Subcutaneous abdominal adipose tissue (tissue), 5 donors: ENCODE results near the gene ADPGK.

Experiments used
- H3K27ac ChIP-seq: one replicate; pipeline ENCODE4 v1.7.0; 2013; ENCODE audit warnings: low read depth, mild to moderate bottlenecking, inconsistent platforms, low read length, moderate library complexity
- H3K27me3 ChIP-seq, 5 donors: one replicate each; pipeline ENCODE4 v1.7.0; 2013; ENCODE audit warnings: low read length in 5 of 5, inconsistent platforms in 1 of 5; ENCODE audit not compliant: control insufficient read depth in 5 of 5, insufficient read depth in 4 of 5
- H3K36me3 ChIP-seq, 5 donors: one replicate each; pipeline ENCODE4 v1.7.0; 2013; ENCODE audit warnings: low read length in 5 of 5; ENCODE audit not compliant: control insufficient read depth in 5 of 5, insufficient read depth in 5 of 5
- H3K4me1 ChIP-seq, 5 donors: one replicate each; pipeline ENCODE4 v1.7.0; 2013; ENCODE audit warnings: low read length in 5 of 5, mild to moderate bottlenecking in 3 of 5, moderate library complexity in 1 of 5; ENCODE audit not compliant: control insufficient read depth in 5 of 5, insufficient read depth in 5 of 5
- H3K4me3 ChIP-seq, 5 donors: one replicate each; pipeline ENCODE4 v1.7.0; 2013; ENCODE audit warnings: low read length in 5 of 5, low read depth in 1 of 5
- H3K9ac ChIP-seq, 5 donors: one replicate each; pipeline ENCODE4 v1.7.0; 2013; ENCODE audit warnings: low read length in 5 of 5, mild to moderate bottlenecking in 4 of 5, moderate library complexity in 3 of 5
- H3K9me3 ChIP-seq, 5 donors: one replicate each; pipeline ENCODE4 v1.7.0; 2013; ENCODE audit warnings: low read length in 5 of 5; ENCODE audit not compliant: control insufficient read depth in 5 of 5
- donor health status: healthy.
- donor health status: healthy.
- donor health status: healthy.
- donor health status: healthy.
- donor health status: healthy.

The ADPGK gene

DNA sequence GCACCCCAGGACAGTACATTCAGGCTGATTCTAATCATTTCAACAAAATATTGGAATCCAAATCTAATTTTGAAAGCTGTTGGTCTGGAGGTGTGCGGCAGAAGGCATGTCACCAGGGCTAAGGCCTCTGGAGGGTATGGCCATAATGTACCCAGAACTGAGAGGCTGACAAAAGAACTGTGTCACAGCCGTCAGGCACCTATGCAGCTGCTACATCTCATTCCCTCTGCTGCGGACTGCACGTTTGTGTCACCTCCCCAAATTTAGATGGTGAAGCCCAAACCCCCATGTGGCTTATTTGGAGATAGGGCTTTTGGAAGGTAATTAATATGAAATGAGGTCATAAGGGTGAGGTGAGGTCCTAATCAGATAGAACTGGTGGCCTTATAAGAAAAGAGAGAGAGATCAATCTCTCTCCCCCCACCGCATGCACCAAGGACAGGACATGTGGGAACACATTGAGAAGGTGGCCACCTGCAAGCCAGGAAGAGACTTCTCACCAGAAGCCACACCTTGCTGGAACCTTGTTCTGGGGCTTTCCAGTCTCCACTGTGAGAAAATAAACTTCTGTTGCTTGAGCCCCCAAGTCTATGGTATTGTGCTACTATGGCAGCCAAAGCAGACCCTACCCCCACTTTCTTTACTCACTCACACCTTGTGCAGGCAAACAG lies 22.8 kb downstream of the ADPGK start:
- no peak overlapping the region for H3K4me3 ChIP-seq
- no peak overlapping the region for H3K27ac ChIP-seq
- H3K36me3 ChIP-seq = peaks cover 28 to 73% (median 66%) of the 10 kb centered on the region in 5 donors
- no peaks in the 10 kb centered on the region for H3K4me1 ChIP-seq
- H3K9me3 ChIP-seq = no peaks in the 10 kb centered on the region
- no peak overlapping the region for H3K9ac ChIP-seq
- no peaks in the 10 kb centered on the region for H3K27me3 ChIP-seq

DNA sequence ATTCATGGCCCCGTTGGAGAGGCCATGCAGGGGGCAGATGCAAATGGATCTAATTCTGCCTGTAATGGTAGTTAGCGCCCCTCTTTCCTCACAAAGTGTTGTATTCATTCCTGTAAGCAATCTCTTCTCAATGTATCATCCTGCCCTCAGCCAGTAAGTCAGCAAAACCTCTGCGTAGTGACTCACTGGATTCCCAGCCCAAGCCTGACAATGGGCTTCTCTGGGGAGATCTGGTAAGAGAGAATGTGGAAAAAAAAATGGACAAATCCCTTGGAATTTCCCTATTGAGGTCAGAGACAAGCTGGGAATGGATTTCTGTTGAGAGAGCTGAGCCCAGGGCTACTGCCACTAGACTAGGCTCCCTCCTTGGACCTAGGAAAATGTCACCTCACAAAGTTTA lies 25.4 kb downstream of the ADPGK start:
- no peaks in the 10 kb centered on the region for H3K9me3 ChIP-seq
- H3K9ac ChIP-seq = no peak overlapping the region
- H3K4me1 ChIP-seq = no peaks in the 10 kb centered on the region
- H3K36me3 ChIP-seq = peaks cover 30 to 89% (median 83%) of the 10 kb centered on the region in 5 donors
- H3K4me3 ChIP-seq = no peak overlapping the region
- H3K27ac ChIP-seq = no peak overlapping the region
- H3K27me3 ChIP-seq = no peaks in the 10 kb centered on the region

- no peak overlapping the region for H3K27ac ChIP-seq
- H3K9me3 ChIP-seq = no peaks in the 10 kb centered on the region
- no peak overlapping the region for H3K4me3 ChIP-seq
- peaks cover 37 to 83% (median 74%) of the 10 kb centered on the region in 5 donors for H3K36me3 ChIP-seq
- no peaks in the 10 kb centered on the region for H3K27me3 ChIP-seq
- no peak overlapping the region for H3K9ac ChIP-seq
- peaks cover 0 to 9% (median 4%) of the 10 kb centered on the region in 5 donors for H3K4me1 ChIP-seq
Observed at GRCh38 chr15:72754096-72754495, 29.5 kb downstream of the ADPGK start.

DNA sequence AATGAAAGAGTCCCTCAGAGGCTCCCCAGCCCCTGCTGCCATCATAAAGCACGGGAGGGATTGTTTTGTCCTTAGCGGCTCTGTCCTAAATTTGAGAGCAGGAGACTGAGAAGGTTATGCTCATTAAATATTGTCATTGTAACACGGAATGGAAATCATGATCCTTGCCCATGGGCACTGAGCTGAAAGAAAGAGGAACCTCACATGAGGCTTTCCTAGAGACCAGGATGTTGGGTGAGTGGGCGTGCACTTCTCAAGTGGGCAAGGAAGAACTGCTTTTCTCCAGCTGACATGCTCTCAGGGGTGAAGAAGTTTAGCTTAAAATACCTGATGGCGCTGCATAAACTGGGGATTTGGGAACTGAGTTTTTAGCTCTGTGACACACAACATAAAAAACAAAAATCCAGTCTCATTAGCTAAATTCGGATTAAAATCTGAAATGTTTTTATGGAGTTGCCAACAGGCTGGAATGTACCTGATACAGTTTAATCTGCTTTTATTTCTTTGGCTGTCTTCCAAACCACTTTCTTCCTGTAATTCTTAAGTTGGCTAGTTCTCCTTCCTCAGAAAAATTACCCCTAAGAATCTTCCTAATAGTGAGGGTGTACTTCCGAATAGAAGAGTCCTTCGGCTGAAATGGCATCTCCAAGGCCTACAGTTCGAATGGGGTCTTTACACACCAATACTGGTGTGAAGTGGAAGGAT lies 31.7 kb downstream of the ADPGK start:
- H3K4me1 ChIP-seq = peaks cover 0 to 9% (median 4%) of the 10 kb centered on the region in 5 donors
- H3K9me3 ChIP-seq = no peaks in the 10 kb centered on the region
- no peak overlapping the region for H3K27ac ChIP-seq
- H3K27me3 ChIP-seq = no peaks in the 10 kb centered on the region
- no peak overlapping the region for H3K4me3 ChIP-seq
- no peak overlapping the region for H3K9ac ChIP-seq
- H3K36me3 ChIP-seq = peaks cover 34 to 66% (median 61%) of the 10 kb centered on the region in 5 donors

GRCh38 chr15:72749700-72750099 lies 33.9 kb downstream of the ADPGK start:
- Histone ChIP-seq H3K4me1 (peaks cover 0 to 9% (median 4%) of the 10 kb centered on the region in 5 donors), H3K36me3 (peaks cover 30 to 44% (median 39%) of the 10 kb centered on the region in 5 donors), H3K4me3 (no peak overlapping the region), H3K9ac (no peak overlapping the region), H3K27me3 (no peaks in the 10 kb centered on the region), H3K9me3 (no peaks in the 10 kb centered on the region), H3K27ac (no peak overlapping the region)

DNA sequence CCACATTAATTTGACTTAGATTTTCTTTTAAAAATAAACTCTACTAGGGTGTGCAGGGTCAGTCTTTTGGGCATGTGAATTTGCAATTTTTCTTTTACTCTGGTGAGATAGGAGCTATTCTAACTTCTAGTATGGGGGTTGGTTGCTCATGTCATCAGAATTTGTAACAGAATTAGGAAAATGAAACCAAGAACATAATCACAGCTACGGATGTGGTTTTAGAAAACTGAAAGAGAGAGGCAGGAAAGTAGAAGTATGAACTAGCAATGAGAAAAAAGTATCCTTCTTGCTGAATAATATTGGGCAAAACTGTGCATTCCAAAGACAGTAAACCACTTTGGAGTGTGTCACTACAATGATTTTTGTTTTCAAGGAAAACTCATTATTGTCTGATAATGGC lies 43.3 kb downstream of the ADPGK start:
- H3K27me3 ChIP-seq = no peaks in the 10 kb centered on the region
- H3K4me1 ChIP-seq = no peaks in the 10 kb centered on the region
- no peak overlapping the region for H3K9ac ChIP-seq
- H3K4me3 ChIP-seq = no peak overlapping the region
- H3K9me3 ChIP-seq = no peaks in the 10 kb centered on the region
- no peak overlapping the region for H3K27ac ChIP-seq
- peaks cover 29 to 50% (median 44%) of the 10 kb centered on the region in 5 donors for H3K36me3 ChIP-seq

DNA sequence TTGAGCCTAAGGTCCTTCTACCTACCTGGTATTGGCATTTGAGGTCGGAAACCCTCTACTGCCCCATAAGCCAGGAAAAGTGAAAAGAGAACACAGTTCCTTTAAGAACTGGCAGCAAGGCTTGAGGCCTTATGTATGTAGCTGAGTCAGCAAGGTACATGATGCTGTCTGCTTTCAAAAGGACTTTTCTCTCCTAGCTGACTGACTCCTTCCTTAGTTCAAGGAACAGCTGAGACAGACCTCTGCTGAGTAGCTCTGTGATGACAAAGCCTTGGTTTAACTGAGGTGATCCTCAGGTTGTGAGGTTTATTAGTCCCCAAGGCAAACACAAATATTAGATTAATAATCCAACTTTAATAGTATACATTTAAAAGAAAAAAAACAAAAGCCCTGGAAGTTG lies 45.8 kb downstream of the ADPGK start:
- Histone ChIP-seq H3K4me1 (peaks cover 0 to 4% (median 0%) of the 10 kb centered on the region in 5 donors), H3K27ac (no peak overlapping the region), H3K9me3 (no peaks in the 10 kb centered on the region), H3K4me3 (no peak overlapping the region), H3K36me3 (peaks cover 33 to 65% (median 55%) of the 10 kb centered on the region in 5 donors), H3K27me3 (no peaks in the 10 kb centered on the region), H3K9ac (no peak overlapping the region)

DNA sequence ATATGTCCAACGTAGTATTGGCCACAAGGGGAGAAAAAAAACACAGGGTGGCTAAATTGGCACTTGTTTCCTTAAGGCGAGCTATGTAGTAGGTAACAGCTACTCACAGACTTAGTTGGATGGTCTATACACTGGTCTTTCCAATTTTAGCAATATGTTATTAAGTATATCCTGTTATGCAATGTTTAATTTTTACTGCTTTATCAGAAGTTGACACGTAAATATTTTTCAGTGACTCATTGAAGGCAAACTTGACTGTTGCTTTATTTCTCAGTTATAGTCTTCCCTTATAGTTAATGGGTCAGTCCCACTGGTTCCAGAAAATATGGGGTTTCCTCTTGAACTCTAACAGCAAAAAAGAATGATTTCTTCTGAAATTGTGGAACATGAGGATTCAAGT lies 46.5 kb downstream of the ADPGK start:
- no peaks in the 10 kb centered on the region for H3K27me3 ChIP-seq
- H3K4me1 ChIP-seq = peaks cover 0 to 4% (median 0%) of the 10 kb centered on the region in 5 donors
- H3K36me3 ChIP-seq = peaks cover 36 to 71% (median 55%) of the 10 kb centered on the region in 5 donors
- H3K9ac ChIP-seq = no peak overlapping the region
- no peaks in the 10 kb centered on the region for H3K9me3 ChIP-seq
- H3K27ac ChIP-seq = no peak overlapping the region
- H3K4me3 ChIP-seq = no peak overlapping the region

GRCh38 chr15:72735111-72735510 lies 48.4 kb downstream of the ADPGK start:
- Histone ChIP-seq H3K36me3 (peaks cover 38 to 79% (median 66%) of the 10 kb centered on the region in 5 donors), H3K9ac (no peak overlapping the region), H3K4me1 (peaks cover 0 to 4% (median 0%) of the 10 kb centered on the region in 5 donors), H3K4me3 (no peak overlapping the region), H3K27me3 (no peaks in the 10 kb centered on the region), H3K27ac (no peak overlapping the region), H3K9me3 (no peaks in the 10 kb centered on the region)

GRCh38 chr15:72733941-72734738 lies 49.4 kb downstream of the ADPGK start:
- H3K9ac ChIP-seq = no peak overlapping the region
- H3K27ac ChIP-seq = no peak overlapping the region
- H3K36me3 ChIP-seq = peaks cover 31 to 71% (median 58%) of the 10 kb centered on the region in 5 donors
- H3K27me3 ChIP-seq = no peaks in the 10 kb centered on the region
- no peak overlapping the region for H3K4me3 ChIP-seq
- H3K4me1 ChIP-seq = peaks cover 0 to 4% (median 0%) of the 10 kb centered on the region in 5 donors
- no peaks in the 10 kb centered on the region for H3K9me3 ChIP-seq
